HepG2 (cell line): ENCODE data around the gene GALK2. TPM values are rescaled to one million over a fixed set of nuclear protein-coding genes. Genes with fewer than 3 reads are reported as not detected.
A peak's percentile ranks its signal among the peaks of the same experiment; 100 is the strongest.

ENCODE experiments used
- GLI4 ChIP-seq: sonication (generic); formaldehyde crosslinking; IDR thresholded peaks from 2 replicates; pipeline ENCODE4 v1.5.1; 2020; ENCODE audit warnings: missing genetic modification reagents, mild to moderate bottlenecking, moderate library complexity, borderline replicate concordance
- MXD4 ChIP-seq: IDR thresholded peaks from 2 replicates; pipeline ENCODE4 v1.6.1; 2016; ENCODE audit warnings: mild to moderate bottlenecking, missing biosample characterization, missing genetic modification reagents
- PRMT3 ChIP-seq: sonication (generic); formaldehyde crosslinking; IDR thresholded peaks from 2 replicates; pipeline ENCODE4 v1.8.1; 2022; ENCODE audit warnings: low read depth, mild to moderate bottlenecking, moderate library complexity, missing genetic modification reagents, borderline replicate concordance
- SPEN ChIP-seq: sonication (generic); formaldehyde crosslinking; IDR thresholded peaks from 2 replicates; pipeline ENCODE4 v1.5.1; 2020; ENCODE audit warnings: low read depth, mild to moderate bottlenecking, missing genetic modification reagents
- TBX2 ChIP-seq: sonication (generic); formaldehyde crosslinking; IDR thresholded peaks from 2 replicates; pipeline ENCODE4 v1.5.0; 2020; ENCODE audit warnings: missing genetic modification reagents, mild to moderate bottlenecking, borderline replicate concordance
- ZBTB42 ChIP-seq: sonication (generic); formaldehyde crosslinking; IDR thresholded peaks from 2 replicates; pipeline ENCODE4 v1.5.0; 2020; ENCODE audit warnings: mild to moderate bottlenecking, missing genetic modification reagents
- ZNF460 ChIP-seq: sonication (generic); formaldehyde crosslinking; IDR thresholded peaks from 2 replicates; pipeline ENCODE4 v1.5.1; 2020; ENCODE audit warnings: missing genetic modification reagents, mild to moderate bottlenecking, borderline replicate concordance
- ZNF746 ChIP-seq: sonication (generic); formaldehyde crosslinking; IDR thresholded peaks from 2 replicates; pipeline ENCODE4 v1.8.0; 2022; ENCODE audit warnings: mild to moderate bottlenecking, missing genetic modification reagents
- ZNF775 ChIP-seq: sonication (generic); formaldehyde crosslinking; IDR thresholded peaks from 2 replicates; pipeline ENCODE4 v1.4.0; 2020; ENCODE audit warnings: missing genetic modification reagents, mild to moderate bottlenecking, moderate library complexity, borderline replicate concordance
- ZNF777 ChIP-seq: sonication (generic); formaldehyde crosslinking; IDR thresholded peaks from 2 replicates; pipeline ENCODE4 v1.4.0; 2020; ENCODE audit warnings: missing genetic modification reagents
- polyA plus RNA-seq, 8 experiments: library from polyadenylated mRNA; depleted of rRNA in 3 of 8; stranded (reverse) in 7 of 8; unstranded in 1 of 8; fragments of >200 nt; fragmentation: Illumina TruSeq in 4 of 8; extraction: Trizol in 4 of 8; gene quantifications; 2 replicates each; pipeline versions ENCODE4 v1.2.1 to v1.2.3, GENCODE V29; 2011 to 2016; ENCODE audit warnings: low read depth in 4 of 8, missing spikeins in 1 of 8, mixed read lengths in 1 of 8; ENCODE audit not compliant: insufficient read depth in 1 of 8
- total RNA-seq, 5 experiments: library from RNA; depleted of rRNA; stranded (reverse); fragments of >200 nt; fragmentation: Illumina TruSeq; extraction: Trizol; gene quantifications; 2 replicates each; pipeline ENCODE4 v1.2.3, GENCODE V29; 2016; ENCODE audit warnings: low read depth in 1 of 5
- TF ChIP-seq, protein P1 (sequence below): sonication (generic); formaldehyde crosslinking; IDR thresholded peaks from 2 replicates; pipeline ENCODE4 v1.4.0; 2020; ENCODE audit warnings: mild to moderate bottlenecking, missing genetic modification reagents
- TF ChIP-seq, protein P2 (sequence below): sonication (generic); formaldehyde crosslinking; IDR thresholded peaks from 2 replicates; pipeline ENCODE4 v1.4.0; 2020; ENCODE audit warnings: missing genetic modification reagents, borderline replicate concordance
- TF ChIP-seq, protein P3 (sequence below): sonication (generic); formaldehyde crosslinking; IDR thresholded peaks from 2 replicates; pipeline ENCODE4 v1.5.0; 2020; ENCODE audit warnings: mild to moderate bottlenecking, missing genetic modification reagents, borderline replicate concordance

Gene GALK2
- total and polyA plus RNA-seq, 2 of the 13 experiments (the other 11 are each of a cell fraction or from before 2014, with no cell fraction given) = 17.6 to 32.8 TPM

DNA sequence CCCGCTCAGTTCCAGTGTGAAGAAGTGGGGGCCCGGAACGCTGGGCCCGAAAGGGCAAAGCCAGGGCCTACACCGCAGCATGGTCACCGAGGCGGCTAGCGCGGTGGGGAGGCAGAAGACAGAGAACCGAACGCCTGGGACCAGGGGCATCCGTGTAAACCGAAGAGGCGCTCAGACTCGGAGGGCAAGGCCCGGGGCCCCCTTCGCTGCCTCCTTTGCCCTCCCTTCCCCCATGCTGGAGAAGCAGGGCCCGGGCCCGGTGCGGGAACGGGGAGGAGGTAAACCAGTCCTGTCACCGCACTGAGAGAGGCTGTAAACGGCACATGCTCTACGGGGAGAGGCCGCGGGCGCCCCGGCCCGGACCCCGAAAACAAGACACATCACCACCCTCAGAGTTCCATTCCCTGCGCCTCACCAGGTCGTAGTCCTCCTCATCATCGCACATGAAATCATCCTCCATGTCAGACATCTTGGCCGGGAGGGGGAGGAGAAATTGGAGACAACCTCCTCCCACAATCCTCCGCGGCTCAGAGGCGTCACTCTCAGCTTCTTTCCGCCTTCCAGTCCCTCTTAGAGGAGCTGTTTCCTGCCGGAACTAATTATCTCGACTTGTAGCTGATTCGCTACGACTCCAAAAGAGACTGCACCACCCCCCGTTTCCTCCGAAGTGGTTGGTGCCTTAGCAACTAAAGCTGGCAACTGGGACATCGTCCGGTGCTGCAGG, 14.8 kb upstream of the GALK2 start, which contains the start of gene COPS2 (continued):
- TF ChIP-seq, protein P1, sequence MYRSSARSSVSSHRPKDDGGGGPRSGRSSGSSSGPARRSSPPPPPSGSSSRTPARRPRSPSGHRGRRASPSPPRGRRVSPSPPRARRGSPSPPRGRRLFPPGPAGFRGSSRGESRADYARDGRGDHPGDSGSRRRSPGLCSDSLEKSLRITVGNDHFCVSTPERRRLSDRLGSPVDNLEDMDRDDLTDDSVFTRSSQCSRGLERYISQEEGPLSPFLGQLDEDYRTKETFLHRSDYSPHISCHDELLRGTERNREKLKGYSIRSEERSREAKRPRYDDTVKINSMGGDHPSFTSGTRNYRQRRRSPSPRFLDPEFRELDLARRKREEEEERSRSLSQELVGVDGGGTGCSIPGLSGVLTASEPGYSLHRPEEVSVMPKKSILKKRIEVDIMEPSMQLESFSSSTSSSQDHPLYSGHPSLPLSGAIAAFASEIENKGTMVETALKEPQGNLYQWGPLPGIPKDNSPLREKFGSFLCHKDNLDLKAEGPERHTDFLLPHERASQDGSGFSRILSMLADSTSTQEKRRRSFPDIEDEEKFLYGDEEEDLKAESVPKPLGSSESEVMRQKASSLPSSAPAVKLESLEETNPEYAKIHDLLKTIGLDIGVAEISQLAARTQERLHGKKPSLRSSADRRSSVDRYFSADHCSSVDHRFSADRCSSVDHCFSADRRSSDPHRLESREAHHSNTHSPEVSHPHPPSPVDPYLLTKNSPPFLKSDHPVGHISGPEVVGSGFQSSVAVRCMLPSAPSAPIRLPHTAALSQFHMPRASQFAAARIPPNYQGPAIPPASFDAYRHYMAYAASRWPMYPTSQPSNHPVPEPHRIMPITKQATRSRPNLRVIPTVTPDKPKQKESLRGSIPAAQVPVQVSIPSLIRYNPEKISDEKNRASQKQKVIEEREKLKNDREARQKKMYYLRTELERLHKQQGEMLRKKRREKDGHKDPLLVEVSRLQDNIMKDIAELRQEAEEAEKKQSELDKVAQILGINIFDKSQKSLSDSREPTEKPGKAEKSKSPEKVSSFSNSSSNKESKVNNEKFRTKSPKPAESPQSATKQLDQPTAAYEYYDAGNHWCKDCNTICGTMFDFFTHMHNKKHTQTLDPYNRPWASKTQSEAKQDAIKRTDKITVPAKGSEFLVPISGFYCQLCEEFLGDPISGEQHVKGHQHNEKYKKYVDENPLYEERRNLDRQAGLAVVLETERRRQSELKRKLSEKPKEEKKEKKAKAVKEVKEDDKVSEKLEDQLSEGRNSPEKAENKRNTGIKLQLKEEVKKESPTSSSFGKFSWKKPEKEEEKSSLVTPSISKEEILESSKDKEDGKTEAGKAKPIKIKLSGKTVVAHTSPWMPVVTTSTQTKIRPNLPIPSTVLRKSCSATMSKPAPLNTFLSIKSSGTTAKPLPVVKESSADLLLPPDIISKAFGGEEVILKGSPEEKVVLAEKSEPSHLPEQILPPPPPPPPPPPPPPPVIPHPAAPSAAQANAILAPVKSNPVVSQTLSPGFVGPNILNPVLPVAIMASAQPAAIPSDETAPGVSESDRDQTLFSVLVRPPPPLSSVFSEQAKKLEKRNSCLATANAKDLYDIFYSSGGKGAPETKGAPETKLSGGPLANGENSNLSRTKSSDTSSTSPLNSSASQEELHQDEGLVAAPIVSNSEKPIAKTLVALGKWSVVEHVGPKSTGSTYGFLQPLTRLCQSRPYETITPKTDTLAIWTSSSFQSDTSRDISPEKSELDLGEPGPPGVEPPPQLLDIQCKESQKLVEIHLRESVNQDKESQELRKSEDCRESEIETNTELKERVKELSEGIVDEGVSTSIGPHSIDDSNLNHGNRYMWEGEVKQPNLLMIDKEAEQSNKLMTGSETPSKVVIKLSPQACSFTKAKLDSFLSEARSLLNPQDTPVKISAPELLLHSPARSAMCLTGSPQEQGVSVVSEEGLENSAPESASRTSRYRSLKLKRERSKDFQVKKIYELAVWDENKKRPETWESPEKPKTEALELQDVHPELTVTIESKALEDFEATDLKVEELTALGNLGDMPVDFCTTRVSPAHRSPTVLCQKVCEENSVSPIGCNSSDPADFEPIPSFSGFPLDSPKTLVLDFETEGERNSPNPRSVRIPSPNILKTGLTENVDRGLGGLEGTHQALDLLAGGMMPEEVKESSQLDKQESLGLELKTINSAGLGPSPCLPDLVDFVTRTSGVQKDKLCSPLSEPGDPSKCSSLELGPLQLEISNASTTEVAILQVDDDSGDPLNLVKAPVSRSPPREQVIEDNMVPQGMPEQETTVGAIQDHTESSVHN = no peak
- TF ChIP-seq ZNF777 (CRISPR knock-in tag) = peak; percentile 21; the same call in 1 of the 2 replicates
- peak; percentile 78 for TF ChIP-seq TBX2 (CRISPR knock-in tag)
- TF ChIP-seq SPEN (CRISPR knock-in tag) = peak; percentile 91
- peak; percentile 20; the same call in 1 of the 2 replicates for TF ChIP-seq MXD4
- TF ChIP-seq, protein P2, sequence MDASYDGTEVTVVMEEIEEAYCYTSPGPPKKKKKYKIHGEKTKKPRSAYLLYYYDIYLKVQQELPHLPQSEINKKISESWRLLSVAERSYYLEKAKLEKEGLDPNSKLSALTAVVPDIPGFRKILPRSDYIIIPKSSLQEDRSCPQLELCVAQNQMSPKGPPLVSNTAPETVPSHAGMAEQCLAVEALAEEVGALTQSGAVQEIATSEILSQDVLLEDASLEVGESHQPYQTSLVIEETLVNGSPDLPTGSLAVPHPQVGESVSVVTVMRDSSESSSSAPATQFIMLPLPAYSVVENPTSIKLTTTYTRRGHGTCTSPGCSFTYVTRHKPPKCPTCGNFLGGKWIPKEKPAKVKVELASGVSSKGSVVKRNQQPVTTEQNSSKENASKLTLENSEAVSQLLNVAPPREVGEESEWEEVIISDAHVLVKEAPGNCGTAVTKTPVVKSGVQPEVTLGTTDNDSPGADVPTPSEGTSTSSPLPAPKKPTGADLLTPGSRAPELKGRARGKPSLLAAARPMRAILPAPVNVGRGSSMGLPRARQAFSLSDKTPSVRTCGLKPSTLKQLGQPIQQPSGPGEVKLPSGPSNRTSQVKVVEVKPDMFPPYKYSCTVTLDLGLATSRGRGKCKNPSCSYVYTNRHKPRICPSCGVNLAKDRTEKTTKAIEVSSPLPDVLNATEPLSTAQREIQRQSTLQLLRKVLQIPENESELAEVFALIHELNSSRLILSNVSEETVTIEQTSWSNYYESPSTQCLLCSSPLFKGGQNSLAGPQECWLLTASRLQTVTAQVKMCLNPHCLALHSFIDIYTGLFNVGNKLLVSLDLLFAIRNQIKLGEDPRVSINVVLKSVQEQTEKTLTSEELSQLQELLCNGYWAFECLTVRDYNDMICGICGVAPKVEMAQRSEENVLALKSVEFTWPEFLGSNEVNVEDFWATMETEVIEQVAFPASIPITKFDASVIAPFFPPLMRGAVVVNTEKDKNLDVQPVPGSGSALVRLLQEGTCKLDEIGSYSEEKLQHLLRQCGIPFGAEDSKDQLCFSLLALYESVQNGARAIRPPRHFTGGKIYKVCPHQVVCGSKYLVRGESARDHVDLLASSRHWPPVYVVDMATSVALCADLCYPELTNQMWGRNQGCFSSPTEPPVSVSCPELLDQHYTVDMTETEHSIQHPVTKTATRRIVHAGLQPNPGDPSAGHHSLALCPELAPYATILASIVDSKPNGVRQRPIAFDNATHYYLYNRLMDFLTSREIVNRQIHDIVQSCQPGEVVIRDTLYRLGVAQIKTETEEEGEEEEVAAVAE (CRISPR knock-in tag) = peak; percentile 89
- 0 out of 2 replicates have a peak, but pooled peaks have one; percentile 64 for TF ChIP-seq ZNF775
- TF ChIP-seq, protein P3, sequence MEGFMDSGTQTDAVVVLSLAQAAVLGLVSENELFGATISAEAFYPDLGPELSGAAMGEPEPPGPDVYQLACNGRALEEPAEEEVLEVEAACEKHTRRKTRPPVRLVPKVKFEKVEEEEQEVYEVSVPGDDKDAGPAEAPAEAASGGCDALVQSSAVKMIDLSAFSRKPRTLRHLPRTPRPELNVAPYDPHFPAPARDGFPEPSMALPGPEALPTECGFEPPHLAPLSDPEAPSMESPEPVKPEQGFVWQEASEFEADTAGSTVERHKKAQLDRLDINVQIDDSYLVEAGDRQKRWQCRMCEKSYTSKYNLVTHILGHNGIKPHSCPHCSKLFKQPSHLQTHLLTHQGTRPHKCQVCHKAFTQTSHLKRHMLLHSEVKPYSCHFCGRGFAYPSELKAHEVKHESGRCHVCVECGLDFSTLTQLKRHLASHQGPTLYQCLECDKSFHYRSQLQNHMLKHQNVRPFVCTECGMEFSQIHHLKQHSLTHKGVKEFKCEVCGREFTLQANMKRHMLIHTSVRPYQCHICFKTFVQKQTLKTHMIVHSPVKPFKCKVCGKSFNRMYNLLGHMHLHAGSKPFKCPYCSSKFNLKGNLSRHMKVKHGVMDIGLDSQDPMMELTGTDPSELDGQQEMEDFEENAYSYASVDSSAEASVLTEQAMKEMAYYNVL = peak; percentile 47; the same call in 1 of the 2 replicates
- 0 out of 2 replicates have a peak, but pooled peaks have one; percentile 54 for TF ChIP-seq PRMT3
- TF ChIP-seq ZNF746 (CRISPR knock-in tag) = peak; percentile 14; the same call in 1 of the 2 replicates
- 0 out of 2 replicates have a peak, but pooled peaks have one; percentile 23 for TF ChIP-seq ZBTB42 (CRISPR knock-in tag)
- TF ChIP-seq ZNF460 = no peak
- no peak; the same call in 1 of the 2 replicates for TF ChIP-seq GLI4 (CRISPR knock-in tag)
